HCT116 (cell line): ENCODE results near the gene CETP. TPM values are rescaled to one million over a fixed set of nuclear protein-coding genes. Genes with fewer than 3 reads are reported as not detected.

Source experiments
- ATAC-seq: fragments of 200-7000 bp; cut with Tn5 transposase; 2 replicates; pipeline ENCODE4 v1.9.1; 2020; ENCODE audit warnings: mild to moderate bottlenecking, moderate library complexity
- BruUV-seq: library from RNA; stranded (reverse); fragments of 400-500 nt; replicated peaks from 2 replicates; lab custom pipeline; 2021; lab: Mats Ljungman, UMichigan
- CTCF ChIA-PET: fragments of 300-600 bp; sonication (Branson Sonifier 250); formaldehyde crosslinking; loops from one replicate; lab custom pipeline; 2021; ENCODE audit warnings: antibody characterized with exemption; lab: Charles Lee
- POLR2A ChIA-PET: fragments of 300-600, 350-600 bp; sonication (Branson Sonifier 250); formaldehyde crosslinking; loops from one replicate; lab custom pipeline; 2021; ENCODE audit warnings: antibody characterized with exemption; lab: Charles Lee
- RAD21 ChIA-PET, 2 experiments: fragments of 300-600 bp; sonication (Branson Sonifier 250); formaldehyde crosslinking; loops; one replicate each; lab custom pipeline; 2023; ENCODE audit warnings: low total read pairs in 2 of 2; ENCODE audit not compliant: uncharacterized antibody in 2 of 2, unreplicated experiment in 2 of 2, low non-redundant PET in 1 of 2; lab: Charles Lee
- DNase-seq: peaks from one replicate; pipeline ENCODE4 v3.0.0-alpha.2; 2010; ENCODE audit warnings: low read depth, low spot score
- H2AFZ ChIP-seq: fragments of 200-600 bp; shearing (Covaris generic), sonication (generic); 2 replicates; pipeline ENCODE4 v1.6.1; 2017; ENCODE audit warnings: low read depth, mixed run types, mixed read lengths, antibody characterized with exemption, low read length; ENCODE audit not compliant: poor library complexity, severe bottlenecking
- H3K27ac ChIP-seq: 2 replicates; pipeline ENCODE4 v1.5.1; 2012; ENCODE audit warnings: low read depth, low read length
- H3K27me3 ChIP-seq: fragments of 200-600 bp; sonication (generic); 2 replicates; pipeline ENCODE4 v1.6.1; 2016; ENCODE audit warnings: mixed run types, low read length, mixed read lengths; ENCODE audit not compliant: insufficient read depth
- H3K36me3 ChIP-seq, 2 experiments: fragments of 200-500 bp in 1 of 2; fragments of 200-600 bp in 1 of 2; sonication (Bioruptor generic) in 1 of 2; sonication (generic) in 1 of 2; 2 replicates each; pipeline versions ENCODE4 v1.5.1 to v1.6.1; 2014 to 2016; ENCODE audit warnings: low read length in 2 of 2, inconsistent platforms in 1 of 2, mixed read lengths in 1 of 2, mixed run types in 1 of 2; ENCODE audit not compliant: insufficient read depth in 2 of 2, control insufficient read depth in 1 of 2
- H3K4me1 ChIP-seq, 2 experiments: fragments of 200-600 bp in 1 of 2; sonication (generic) in 1 of 2; 2 replicates each; pipeline versions ENCODE4 v1.5.1 to v1.6.1; 2012 to 2017; ENCODE audit warnings: low read length in 2 of 2, inconsistent platforms in 1 of 2, mild to moderate bottlenecking in 1 of 2, mixed read lengths in 1 of 2, mixed run types in 1 of 2, moderate library complexity in 1 of 2; ENCODE audit not compliant: insufficient read depth in 2 of 2, control insufficient read depth in 1 of 2
- H3K4me2 ChIP-seq: fragments of 200-600 bp; sonication (generic); 2 replicates; pipeline ENCODE4 v1.6.1; 2017; ENCODE audit warnings: mixed run types, low read length, mixed read lengths
- H3K4me3 ChIP-seq, 2 experiments: fragments of 200-600 bp in 1 of 2; sonication (generic) in 1 of 2; replicated peaks in 1 of 2; 2 replicates each; pipeline ENCODE4 v1.5.1; 2011 to 2016; ENCODE audit warnings: low read length in 2 of 2, control low read depth in 1 of 2, low read depth in 1 of 2, mild to moderate bottlenecking in 1 of 2, mixed read lengths in 1 of 2, mixed run types in 1 of 2
- H3K79me2 ChIP-seq: fragments of 200-600 bp; sonication (generic); 2 replicates; pipeline ENCODE4 v1.6.1; 2017; ENCODE audit warnings: mild to moderate bottlenecking, mixed run types, low read length, moderate library complexity, mixed read lengths; ENCODE audit not compliant: insufficient read depth
- H3K9ac ChIP-seq: fragments of 200-600 bp; sonication (generic); 2 replicates; pipeline ENCODE4 v1.6.1; 2016; ENCODE audit warnings: low read length, mixed read lengths
- H3K9me2 ChIP-seq: fragments of 200-600 bp; sonication (generic), shearing (Covaris generic); 2 replicates; pipeline ENCODE4 v1.6.1; 2017; ENCODE audit warnings: mixed run types, mild to moderate bottlenecking, moderate library complexity; ENCODE audit not compliant: insufficient read depth
- H3K9me3 ChIP-seq, 2 experiments: fragments of 200-500 bp in 1 of 2; fragments of 200-600 bp in 1 of 2; sonication (Bioruptor generic) in 1 of 2; sonication (generic) in 1 of 2; 2 replicates each; pipeline ENCODE4 v1.6.1; 2014 to 2017; ENCODE audit warnings: low read length in 2 of 2, mixed read lengths in 2 of 2, inconsistent platforms in 1 of 2, low read depth in 1 of 2, mild to moderate bottlenecking in 1 of 2, mixed run types in 1 of 2, moderate library complexity in 1 of 2; ENCODE audit not compliant: control insufficient read depth in 1 of 2, insufficient read depth in 1 of 2
- H4K20me1 ChIP-seq: fragments of 200-600 bp; sonication (generic), shearing (Covaris generic); 2 replicates; pipeline ENCODE4 v1.6.1; 2017; ENCODE audit warnings: mixed run types, mild to moderate bottlenecking, moderate library complexity; ENCODE audit not compliant: insufficient read depth
- CBX3 ChIP-seq: IDR thresholded peaks from 2 replicates; pipeline ENCODE4 v1.6.1; 2012; ENCODE audit warnings: low read depth
- CEBPB ChIP-seq: IDR thresholded peaks from 2 replicates; pipeline ENCODE4 v1.6.1; 2012; ENCODE audit warnings: low read depth
- EGR1 ChIP-seq: IDR thresholded peaks from 2 replicates; pipeline ENCODE4 v1.6.1; 2012; ENCODE audit warnings: low read depth
- ELF1 ChIP-seq: IDR thresholded peaks from 2 replicates; pipeline ENCODE4 v1.6.1; 2012; ENCODE audit warnings: low read depth, borderline replicate concordance
- EZH2 ChIP-seq: fragments of 200-600 bp; sonication (generic); IDR thresholded peaks from 2 replicates; pipeline ENCODE4 v1.6.1; 2017; ENCODE audit warnings: antibody characterized with exemption, mixed run types
- FOSL1 ChIP-seq: IDR thresholded peaks from 2 replicates; pipeline ENCODE4 v1.6.1; 2012; ENCODE audit warnings: low read depth
- JUND ChIP-seq: IDR thresholded peaks from 2 replicates; pipeline ENCODE4 v1.6.1; 2012
- POLR2A ChIP-seq: IDR thresholded peaks from 2 replicates; pipeline ENCODE4 v1.7.0; 2011; ENCODE audit warnings: borderline replicate concordance; ENCODE audit not compliant: insufficient read depth, insufficient read length; ENCODE audit errors: extremely low read depth
- POLR2AphosphoS5 ChIP-seq: IDR thresholded peaks from 2 replicates; pipeline ENCODE4 v1.6.1; 2011; ENCODE audit warnings: mild to moderate bottlenecking, low read depth, low read length, moderate library complexity
- RAD21 ChIP-seq: IDR thresholded peaks from 2 replicates; pipeline ENCODE4 v1.6.1; 2012; ENCODE audit warnings: low read depth, mild to moderate bottlenecking
- SIN3A ChIP-seq: IDR thresholded peaks from 2 replicates; pipeline ENCODE4 v1.6.1; 2012; ENCODE audit warnings: low read depth
- SP1 ChIP-seq: IDR thresholded peaks from 2 replicates; pipeline ENCODE4 v1.6.1; 2012; ENCODE audit warnings: low read depth
- SRF ChIP-seq: IDR thresholded peaks from 2 replicates; pipeline ENCODE4 v1.6.1; 2012; ENCODE audit warnings: low read depth
- TCF7L2 ChIP-seq: IDR thresholded peaks from 2 replicates; pipeline ENCODE4 v1.7.0; 2011; ENCODE audit warnings: borderline replicate concordance, inconsistent platforms; ENCODE audit not compliant: insufficient read depth, insufficient read length; ENCODE audit errors: extremely low read depth
- YY1 ChIP-seq: IDR thresholded peaks from 2 replicates; pipeline ENCODE4 v1.6.1; 2011; ENCODE audit warnings: low read length, low read depth, moderate library complexity, mild to moderate bottlenecking; ENCODE audit not compliant: insufficient replicate concordance; ENCODE audit errors: extremely low read depth
- ZFX ChIP-seq: fragments of 450-650 bp; IDR thresholded peaks from 2 replicates; pipeline ENCODE4 v1.6.1; 2017
- ZNF274 ChIP-seq: fragments of 200-500 bp; sonication (Bioruptor generic); IDR thresholded peaks from 2 replicates; pipeline ENCODE4 v1.6.1; 2014; ENCODE audit warnings: mild to moderate bottlenecking, low read depth, low read length, inconsistent platforms
- intact Hi-C: fragments of 100-400 bp; cut with micrococcal nuclease; formaldehyde crosslinking; loops from 2 replicates; pipeline ENCODE4 v1.10.0; 2022
- total RNA-seq: library from RNA; stranded (reverse); gene quantifications from one replicate; pipeline ENCODE4 v1.2.1, GENCODE V29; 2021; ENCODE audit not compliant: unreplicated experiment
- TF ChIP-seq, protein P1 (sequence below): IDR thresholded peaks from 2 replicates; pipeline ENCODE4 v1.6.1; 2012
- TF ChIP-seq, protein P2 (sequence below), 3 experiments: fragments of 200-600 bp in 1 of 3; sonication (generic) in 1 of 3; IDR thresholded peaks in 2 of 3; conservative IDR thresholded peaks in 1 of 3; 2 replicates each; pipeline ENCODE4 v1.5.1; 2012 to 2017; ENCODE audit warnings: low read depth in 2 of 3, low read length in 2 of 3, antibody characterized with exemption in 1 of 3, borderline replicate concordance in 1 of 3, control low read depth in 1 of 3, mild to moderate bottlenecking in 1 of 3, mixed read lengths in 1 of 3, mixed run types in 1 of 3, moderate library complexity in 1 of 3; ENCODE audit not compliant: insufficient read depth in 1 of 3

The CETP gene
- total RNA-seq, 1 experiment from 2014 or later = not detected

DNA sequence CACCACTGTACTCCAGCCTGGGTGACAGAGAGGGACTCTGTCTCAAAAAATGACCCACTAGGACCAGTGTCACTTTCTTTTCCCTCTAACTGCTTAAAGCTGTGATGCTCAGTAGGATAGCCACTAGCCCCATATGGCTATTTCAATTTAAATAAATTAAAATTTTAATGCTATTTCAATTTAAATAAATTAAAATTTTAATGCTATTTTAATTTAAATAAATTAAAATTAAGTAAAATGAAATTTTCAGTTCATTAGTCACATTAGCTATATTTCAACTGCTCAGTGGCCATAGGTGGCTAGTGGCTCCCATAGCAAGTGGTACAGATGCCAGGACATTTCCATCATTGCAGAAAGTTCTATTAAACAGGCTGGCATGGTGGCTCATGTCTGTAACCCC lies 70.6 kb downstream of the CETP start:
- Histone ChIP-seq H3K4me1 (no peaks in the 10 kb centered on the region), H3K27ac (no peak overlapping the region), H3K9ac (no peak overlapping the region), H3K4me3 (no peak overlapping the region), H3K9me3 (no peaks in the 10 kb centered on the region)
- ChIA-PET RAD21 (no interaction called here), POLR2A (interaction anchor here (0.6 kb wide), 1 partner anchor 180 kb away, joined by 3 read pairs; no protein-coding TSS in a partner anchor)
- BruUV-seq = no TSS peak
- TF ChIP-seq RAD21 (no peak), EGR1 (no peak), ELF1 (no peak), CBX3 (no peak), EZH2 (no peak), ZFX (no peak), JUND (no peak), CEBPB (no peak)
- TF ChIP-seq, all 23 proteins: peak for 0
- Histone ChIP-seq H3K4me2 (no peak overlapping the region), H3K27me3 (no peaks in the 10 kb centered on the region), H4K20me1 (no peaks in the 10 kb centered on the region), H3K9me2 (no peaks in the 10 kb centered on the region), H2AFZ (no peak overlapping the region), H3K79me2 (no peaks in the 10 kb centered on the region), H3K36me3 (no peaks in the 10 kb centered on the region)
- DNase-seq = no peak
- intact Hi-C loops = no loop called here
- no peak for ATAC-seq
- CTCF ChIA-PET = interaction anchor here (1.6 kb wide), 1 partner anchor 14 kb away, joined by 5 read pairs; no protein-coding TSS in a partner anchor

DNA sequence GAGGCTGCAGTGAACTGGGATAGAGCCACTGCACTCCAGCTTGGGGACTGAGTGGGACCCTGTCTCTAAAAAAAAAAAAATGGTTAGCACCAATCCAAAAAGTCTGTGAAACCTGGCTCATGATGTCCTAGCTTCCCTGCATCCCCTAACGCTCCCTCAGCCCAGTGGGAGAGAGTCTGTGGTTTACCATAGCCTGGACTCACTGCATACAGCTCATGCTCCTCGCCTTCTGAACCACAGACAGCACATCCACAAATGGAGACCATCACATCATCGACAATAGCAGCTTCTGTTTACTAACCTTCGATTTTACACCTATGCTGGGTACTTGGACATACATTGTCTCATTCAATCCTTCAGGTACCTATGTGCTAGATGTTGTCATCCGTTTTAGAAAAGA lies 71.2 kb downstream of the CETP start:
- no peaks in the 10 kb centered on the region for H4K20me1 ChIP-seq
- BruUV-seq = no TSS peak
- no peaks in the 10 kb centered on the region for H3K9me3 ChIP-seq
- DNase-seq (no peak), ATAC-seq (no peak)
- intact Hi-C loops = no loop called here
- H3K4me2 ChIP-seq = no peak overlapping the region
- H2AFZ ChIP-seq = no peak overlapping the region
- no peaks in the 10 kb centered on the region for H3K9me2 ChIP-seq
- no peaks in the 10 kb centered on the region for H3K27me3 ChIP-seq
- no peak overlapping the region for H3K27ac ChIP-seq
- ChIA-PET POLR2A (interaction anchor here (0.6 kb wide), 1 partner anchor 179 kb away, joined by 3 read pairs; no protein-coding TSS in a partner anchor), CTCF (interaction anchor here (1.6 kb wide), 1 partner anchor 13 kb away, joined by 5 read pairs; no protein-coding TSS in a partner anchor), RAD21 (no interaction called here)
- no peak overlapping the region for H3K9ac ChIP-seq
- no peaks in the 10 kb centered on the region for H3K36me3 ChIP-seq
- no peaks in the 10 kb centered on the region for H3K4me1 ChIP-seq
- H3K4me3 ChIP-seq = no peak overlapping the region
- H3K79me2 ChIP-seq = no peaks in the 10 kb centered on the region
- TF ChIP-seq FOSL1 (no peak), POLR2A (no peak), RAD21 (no peak), TCF7L2 (no peak), POLR2AphosphoS5 (no peak), ZNF274 (no peak), SIN3A (no peak), JUND (no peak), EGR1 (no peak), ZFX (no peak), SRF (no peak), SP1 (no peak), CBX3 (no peak), EZH2 (no peak), YY1 (no peak)
- TF ChIP-seq, protein P1, sequence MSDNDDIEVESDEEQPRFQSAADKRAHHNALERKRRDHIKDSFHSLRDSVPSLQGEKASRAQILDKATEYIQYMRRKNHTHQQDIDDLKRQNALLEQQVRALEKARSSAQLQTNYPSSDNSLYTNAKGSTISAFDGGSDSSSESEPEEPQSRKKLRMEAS = no peak
- TF ChIP-seq, protein P2, sequence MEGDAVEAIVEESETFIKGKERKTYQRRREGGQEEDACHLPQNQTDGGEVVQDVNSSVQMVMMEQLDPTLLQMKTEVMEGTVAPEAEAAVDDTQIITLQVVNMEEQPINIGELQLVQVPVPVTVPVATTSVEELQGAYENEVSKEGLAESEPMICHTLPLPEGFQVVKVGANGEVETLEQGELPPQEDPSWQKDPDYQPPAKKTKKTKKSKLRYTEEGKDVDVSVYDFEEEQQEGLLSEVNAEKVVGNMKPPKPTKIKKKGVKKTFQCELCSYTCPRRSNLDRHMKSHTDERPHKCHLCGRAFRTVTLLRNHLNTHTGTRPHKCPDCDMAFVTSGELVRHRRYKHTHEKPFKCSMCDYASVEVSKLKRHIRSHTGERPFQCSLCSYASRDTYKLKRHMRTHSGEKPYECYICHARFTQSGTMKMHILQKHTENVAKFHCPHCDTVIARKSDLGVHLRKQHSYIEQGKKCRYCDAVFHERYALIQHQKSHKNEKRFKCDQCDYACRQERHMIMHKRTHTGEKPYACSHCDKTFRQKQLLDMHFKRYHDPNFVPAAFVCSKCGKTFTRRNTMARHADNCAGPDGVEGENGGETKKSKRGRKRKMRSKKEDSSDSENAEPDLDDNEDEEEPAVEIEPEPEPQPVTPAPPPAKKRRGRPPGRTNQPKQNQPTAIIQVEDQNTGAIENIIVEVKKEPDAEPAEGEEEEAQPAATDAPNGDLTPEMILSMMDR (IDR thresholded peaks at IDR 0.05 in 2 of 3, conservative IDR thresholded peaks at IDR 0.05 in 1 of 3; ENCODE audit: borderline replicate concordance in 1 of 3, insufficient read depth in 1 of 3, low read depth in 2 of 3, low read length in 2 of 3) = no peak
